HG03442 (cell line): ENCODE data around the gene IBSP.

ENCODE experiments used
- ATAC-seq: cut with Tn5 transposase; IDR thresholded peaks from one replicate; pipeline ENCODE4 v1.9.1; 2021; ENCODE audit warnings: mild to moderate bottlenecking, moderate library complexity; ENCODE audit not compliant: unreplicated experiment

Gene IBSP

GRCh38 chr4:87799301-87800113 is at the start of gene IBSP:
Gene IBSP (plus strand): TSS chr4:87799554. CDS start chr4:87802362, 2,808 bp downstream.
- ATAC-seq, result no peak

GRCh38 chr4:87749883-87750282 is 49.5 kb upstream of the IBSP start:
- ATAC-seq, result no peak

- ATAC-seq, result no peak
Observed at GRCh38 chr4:87758270-87758669, 41.1 kb upstream of the IBSP start.

- ATAC-seq, result no peak
Observed at GRCh38 chr4:87762311-87762710, 37.0 kb upstream of the IBSP start.

GRCh38 chr4:87781569-87781968 is 17.8 kb upstream of the IBSP start:
- ATAC-seq, result no peak

GRCh38 chr4:87783781-87784180 is 15.6 kb upstream of the IBSP start:
- ATAC-seq, result no peak

GRCh38 chr4:87785731-87786509 is 13.4 kb upstream of the IBSP start:
- ATAC-seq, result no peak

- ATAC-seq, result no peak
Observed at GRCh38 chr4:87802858-87803257, 3.5 kb downstream of the IBSP start.

GRCh38 chr4:87803421-87803820 is 4.1 kb downstream of the IBSP start:
- no peak for ATAC-seq

GRCh38 chr4:87804871-87805270 is 5.5 kb downstream of the IBSP start:
- no peak for ATAC-seq

GRCh38 chr4:87805971-87806370 is 6.6 kb downstream of the IBSP start:
- no peak for ATAC-seq

- ATAC-seq, result no peak
Observed at GRCh38 chr4:87806520-87806919, 7.2 kb downstream of the IBSP start.

- ATAC-seq, result no peak
Observed at GRCh38 chr4:87807402-87807801, 8.0 kb downstream of the IBSP start.

GRCh38 chr4:87811977-87812376 is 12.6 kb downstream of the IBSP start:
- ATAC-seq, result no peak

- ATAC-seq, result no peak
Observed at GRCh38 chr4:87819281-87819919, 20.0 kb downstream of the IBSP start.

GRCh38 chr4:87823200-87823599 is 23.8 kb downstream of the IBSP start:
- ATAC-seq, result no peak

- no peak for ATAC-seq
Observed at GRCh38 chr4:87823724-87824123, 24.4 kb downstream of the IBSP start.

GRCh38 chr4:87824352-87824751 is 25.0 kb downstream of the IBSP start:
- ATAC-seq, result no peak

- no peak for ATAC-seq
Observed at GRCh38 chr4:87832669-87833068, 33.3 kb downstream of the IBSP start, which contains the start of gene MEPE. Gene MEPE (plus strand): TSS chr4:87832969. CDS start chr4:87834715, 1,746 bp downstream.

- ATAC-seq, result no peak
Observed at GRCh38 chr4:87834401-87834800, 35.0 kb downstream of the IBSP start.

- no peak for ATAC-seq
Observed at GRCh38 chr4:87835197-87835596, 35.8 kb downstream of the IBSP start.

- ATAC-seq, result no peak
Observed at GRCh38 chr4:87835743-87836142, 36.4 kb downstream of the IBSP start.
